ENCODE measurements around the gene HMCES.

GRCh38 chr3:129352650-129353588 lies 74.2 kb downstream of the HMCES start:
- TF ChIP-seq CTCF (IDR thresholded peaks at IDR 0.05) (peak in 2 of 12 donors; percentile 11 to 18), POLR2A (IDR thresholded peaks at IDR 0.05) (no peak)
